Stimulated activated naive B cell treated with anti-CD40 and anti-IgM and Interleukin-4, amounts not matched to agents 10 μg/mL and 1 μg/mL and 100 μg/mL, for 72 hours (primary cell): ENCODE data around the gene FZD2.

Source experiments
- ATAC-seq, 2 donors: fragments of 150-1000 bp; cut with Tn5 transposase; replicated peaks; 2 replicates each; pipeline ENCODE4 v1.10.0; 2021; ENCODE audit warnings: moderate library complexity in 1 of 2
- DNase-seq: peaks from one replicate; pipeline ENCODE4 v3.0.0; 2021
- H3K27ac Mint-ChIP-seq: one replicate; pipeline ENCODE4 v1.8.0; 2022; ENCODE audit warnings: mild to moderate bottlenecking, mixed read lengths
- H3K27me3 Mint-ChIP-seq, 2 donors: one replicate each; pipeline ENCODE4 v1.8.0; 2022; ENCODE audit warnings: mixed read lengths in 2 of 2
- H3K36me3 Mint-ChIP-seq, 2 donors: one replicate each; pipeline ENCODE4 v1.8.0; 2022; ENCODE audit warnings: mixed read lengths in 2 of 2, mild to moderate bottlenecking in 1 of 2
- H3K4me1 Mint-ChIP-seq, 2 donors: one replicate each; pipeline ENCODE4 v1.8.0; 2022; ENCODE audit warnings: mixed read lengths in 2 of 2, mild to moderate bottlenecking in 1 of 2
- H3K4me3 Mint-ChIP-seq, 2 donors: one replicate each; pipeline ENCODE4 v1.8.0; 2022; ENCODE audit warnings: mild to moderate bottlenecking in 2 of 2, mixed read lengths in 2 of 2, moderate library complexity in 1 of 2
- H3K9me3 Mint-ChIP-seq, 2 donors: one replicate each; pipeline ENCODE4 v1.8.0; 2022; ENCODE audit warnings: mixed read lengths in 2 of 2, mild to moderate bottlenecking in 1 of 2

Gene FZD2

GRCh38 chr17:44601973-44602372 lies 44.7 kb downstream of the FZD2 start:
- H3K27me3 Mint-ChIP-seq = peaks cover 23 to 24% of the 10 kb centered on the region in 2 donors
- no peak overlapping the region for H3K27ac Mint-ChIP-seq
- no peaks in the 10 kb centered on the region for H3K4me1 Mint-ChIP-seq
- no peaks in the 10 kb centered on the region for H3K36me3 Mint-ChIP-seq
- no peaks in the 10 kb centered on the region for H3K9me3 Mint-ChIP-seq
- H3K4me3 Mint-ChIP-seq = no peak overlapping the region
- ATAC-seq (no peak), DNase-seq (no peak)

- peaks cover 23 to 24% of the 10 kb centered on the region in 2 donors for H3K27me3 Mint-ChIP-seq
- ATAC-seq (no peak), DNase-seq (no peak)
- H3K27ac Mint-ChIP-seq = no peak overlapping the region
- no peak overlapping the region for H3K4me3 Mint-ChIP-seq
- no peaks in the 10 kb centered on the region for H3K4me1 Mint-ChIP-seq
- H3K9me3 Mint-ChIP-seq = no peaks in the 10 kb centered on the region
- H3K36me3 Mint-ChIP-seq = no peaks in the 10 kb centered on the region
Measured at GRCh38 chr17:44602390-44602789, 45.1 kb downstream of the FZD2 start.

GRCh38 chr17:44602970-44603369 lies 45.7 kb downstream of the FZD2 start:
- Mint-ChIP-seq H3K9me3 (no peaks in the 10 kb centered on the region), H3K4me3 (no peak overlapping the region), H3K36me3 (no peaks in the 10 kb centered on the region), H3K4me1 (no peaks in the 10 kb centered on the region), H3K27me3 (peaks cover 23 to 24% of the 10 kb centered on the region in 2 donors), H3K27ac (no peak overlapping the region)
- DNase-seq (no peak), ATAC-seq (no peak)

- peaks cover 0 to under 1% of the 10 kb centered on the region in 2 donors for H3K4me1 Mint-ChIP-seq
- H3K27me3 Mint-ChIP-seq = peaks cover 27 to 29% of the 10 kb centered on the region in 2 donors
- ATAC-seq (no peak), DNase-seq (no peak)
- H3K9me3 Mint-ChIP-seq = no peaks in the 10 kb centered on the region
- H3K27ac Mint-ChIP-seq = no peak overlapping the region
- H3K36me3 Mint-ChIP-seq = no peaks in the 10 kb centered on the region
- H3K4me3 Mint-ChIP-seq = no peak overlapping the region
Measured at GRCh38 chr17:44604116-44604761, 47.0 kb downstream of the FZD2 start.

GRCh38 chr17:44604768-44605485 lies 47.6 kb downstream of the FZD2 start:
- H3K4me3 Mint-ChIP-seq = no peak overlapping the region
- no peaks in the 10 kb centered on the region for H3K36me3 Mint-ChIP-seq
- DNase-seq (no peak), ATAC-seq (no peak)
- H3K27ac Mint-ChIP-seq = no peak overlapping the region
- H3K27me3 Mint-ChIP-seq = peaks cover 24 to 31% of the 10 kb centered on the region in 2 donors
- peaks cover 0 to 1% of the 10 kb centered on the region in 2 donors for H3K4me1 Mint-ChIP-seq
- H3K9me3 Mint-ChIP-seq = no peaks in the 10 kb centered on the region

GRCh38 chr17:44606658-44607057 lies 49.4 kb downstream of the FZD2 start:
- Mint-ChIP-seq H3K27me3 (peaks cover 22 to 34% of the 10 kb centered on the region in 2 donors), H3K27ac (no peak overlapping the region), H3K4me1 (peaks cover 0 to 1% of the 10 kb centered on the region in 2 donors), H3K9me3 (no peaks in the 10 kb centered on the region), H3K36me3 (no peaks in the 10 kb centered on the region), H3K4me3 (no peak overlapping the region)
- no peak for ATAC-seq
- DNase-seq = no peak

GRCh38 chr17:44607836-44608690 lies 50.8 kb downstream of the FZD2 start:
- Mint-ChIP-seq H3K27me3 (peaks cover 15 to 35% of the 10 kb centered on the region in 2 donors), H3K27ac (peak overlapping the region; percentile 37), H3K4me3 (no peak overlapping the region), H3K9me3 (no peaks in the 10 kb centered on the region), H3K36me3 (no peaks in the 10 kb centered on the region), H3K4me1 (peaks cover 0 to 1% of the 10 kb centered on the region in 2 donors)
- no peak for ATAC-seq
- DNase-seq = no peak

- H3K9me3 Mint-ChIP-seq = no peaks in the 10 kb centered on the region
- peaks cover 15 to 34% of the 10 kb centered on the region in 2 donors for H3K27me3 Mint-ChIP-seq
- ATAC-seq (no peak), DNase-seq (no peak)
- no peaks in the 10 kb centered on the region for H3K36me3 Mint-ChIP-seq
- H3K27ac Mint-ChIP-seq = no peak overlapping the region
- no peak overlapping the region for H3K4me3 Mint-ChIP-seq
- peaks cover under 1 to 1% of the 10 kb centered on the region in 2 donors for H3K4me1 Mint-ChIP-seq
Measured at GRCh38 chr17:44608727-44609435, 51.6 kb downstream of the FZD2 start.

GRCh38 chr17:44610331-44610730 lies 53.0 kb downstream of the FZD2 start:
- DNase-seq (no peak), ATAC-seq (no peak)
- Mint-ChIP-seq H3K27me3 (peaks cover 22 to 28% of the 10 kb centered on the region in 2 donors), H3K4me3 (no peak overlapping the region), H3K36me3 (no peaks in the 10 kb centered on the region), H3K9me3 (no peaks in the 10 kb centered on the region), H3K4me1 (peaks cover 7 to 10% of the 10 kb centered on the region in 2 donors), H3K27ac (no peak overlapping the region)
